ENCODE data around the gene PIGL. TPM values are rescaled to one million over a fixed set of nuclear protein-coding genes. Genes with fewer than 3 reads are reported as not detected.

The PIGL gene
- total and polyA plus RNA-seq, 2 donors (not counting 1 experiment from before 2014, with no cell fraction given) = 86.7 to 88.2 TPM

DNA sequence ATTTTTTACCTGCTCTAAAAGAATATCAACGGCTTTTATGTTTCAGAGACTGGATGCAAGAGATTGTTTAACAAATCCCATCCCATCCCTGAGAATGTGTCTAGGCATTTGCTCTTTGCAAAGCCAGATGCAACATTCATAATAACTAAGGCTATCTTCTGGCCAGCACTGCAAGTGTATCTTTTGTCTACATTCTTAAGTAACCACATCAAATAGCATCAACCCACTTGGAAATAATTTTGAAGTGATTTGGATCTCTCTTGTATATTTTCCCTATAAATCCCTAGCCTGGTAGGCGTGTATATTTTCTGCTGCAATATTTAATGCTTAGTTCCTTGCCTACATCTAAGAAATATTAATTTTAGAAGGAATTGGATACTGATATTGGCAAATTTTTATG is 64.3 kb downstream of the PIGL start:
- no peak overlapping the region for H3K9ac ChIP-seq (ENCODE audit: low read length)
- no peaks in the 10 kb centered on the region for H3K9me3 Mint-ChIP-seq (ENCODE audit: insufficient read depth)
- no peak overlapping the region for H3K27ac Mint-ChIP-seq
- ChIA-PET POLR2A (no interaction called here), CTCF (interaction anchor here (0.7 kb wide), 1 partner anchor 13 kb away, joined by 3 read pairs; no protein-coding TSS in a partner anchor)
- no peaks in the 10 kb centered on the region for H3K27me3 ChIP-seq (replicated peaks in 1 of 4; ENCODE audit: control extremely low read depth in 1 of 4, control insufficient read depth in 3 of 4, insufficient read depth in 4 of 4, low read length in 3 of 4)
- H3K79me2 ChIP-seq (ENCODE audit: control insufficient read depth, insufficient read depth, low read length) = peaks cover 3% of the 10 kb centered on the region
- intact Hi-C loops (cut with micrococcal nuclease) = no loop called here
- H3K4me2 ChIP-seq (replicated peaks; ENCODE audit: low read depth, low read length, poor library complexity, severe bottlenecking) = no peak overlapping the region
- no peak overlapping the region for H2AFZ ChIP-seq (ENCODE audit: insufficient read depth, low read depth, low read length, poor library complexity, severe bottlenecking)
- H4K20me1 ChIP-seq (ENCODE audit: control insufficient read depth, insufficient read depth, low read length, poor library complexity, severe bottlenecking) = no peaks in the 10 kb centered on the region
- DNase-seq (no peak), ATAC-seq (ENCODE audit: low read depth) (no peak)
- H3K27ac ChIP-seq (ENCODE audit: low read length in 2 of 2) = no peak overlapping the region
- no CpG with 5 or more reads among the region's 2 CpGs for WGBS (ENCODE audit: insufficient coverage)
- H3K4me1 Mint-ChIP-seq = peaks cover 19% of the 10 kb centered on the region
- H3K4me1 ChIP-seq (ENCODE audit: control insufficient read depth in 2 of 2, insufficient read depth in 2 of 2, low read length in 2 of 2) = peaks cover 16 to 17% of the 10 kb centered on the region in 2 donors
- no peak overlapping the region for H3K4me3 ChIP-seq (ENCODE audit: control extremely low read depth in 1 of 5, extremely low read depth in 1 of 5, insufficient read depth in 1 of 5, low read depth in 2 of 5, low read length in 4 of 5)
- H3K9me3 ChIP-seq (ENCODE audit: control extremely low read depth in 1 of 3, control insufficient read depth in 2 of 3, insufficient read depth in 1 of 3, low read length in 2 of 3) = peaks cover 0 to 3% (median 2%) of the 10 kb centered on the region in 3 donors
- no peak overlapping the region for H3K4me3 Mint-ChIP-seq
- peaks cover 0 to 6% of the 10 kb centered on the region in 2 experiments for H3K36me3 ChIP-seq (replicated peaks in 1 of 2; ENCODE audit: control extremely low read depth in 1 of 2, control insufficient read depth in 1 of 2, extremely low read depth in 1 of 2, insufficient read depth in 2 of 2, low read length in 1 of 2)
- TF ChIP-seq, protein P1, sequence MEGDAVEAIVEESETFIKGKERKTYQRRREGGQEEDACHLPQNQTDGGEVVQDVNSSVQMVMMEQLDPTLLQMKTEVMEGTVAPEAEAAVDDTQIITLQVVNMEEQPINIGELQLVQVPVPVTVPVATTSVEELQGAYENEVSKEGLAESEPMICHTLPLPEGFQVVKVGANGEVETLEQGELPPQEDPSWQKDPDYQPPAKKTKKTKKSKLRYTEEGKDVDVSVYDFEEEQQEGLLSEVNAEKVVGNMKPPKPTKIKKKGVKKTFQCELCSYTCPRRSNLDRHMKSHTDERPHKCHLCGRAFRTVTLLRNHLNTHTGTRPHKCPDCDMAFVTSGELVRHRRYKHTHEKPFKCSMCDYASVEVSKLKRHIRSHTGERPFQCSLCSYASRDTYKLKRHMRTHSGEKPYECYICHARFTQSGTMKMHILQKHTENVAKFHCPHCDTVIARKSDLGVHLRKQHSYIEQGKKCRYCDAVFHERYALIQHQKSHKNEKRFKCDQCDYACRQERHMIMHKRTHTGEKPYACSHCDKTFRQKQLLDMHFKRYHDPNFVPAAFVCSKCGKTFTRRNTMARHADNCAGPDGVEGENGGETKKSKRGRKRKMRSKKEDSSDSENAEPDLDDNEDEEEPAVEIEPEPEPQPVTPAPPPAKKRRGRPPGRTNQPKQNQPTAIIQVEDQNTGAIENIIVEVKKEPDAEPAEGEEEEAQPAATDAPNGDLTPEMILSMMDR (IDR thresholded peaks at IDR 0.05) = no peak
- TF ChIP-seq EZH2 (IDR thresholded peaks at IDR 0.05; ENCODE audit: borderline replicate concordance, insufficient read depth, low read depth, low read length, poor library complexity, severe bottlenecking) = no peak
- H3K27me3 Mint-ChIP-seq = no peaks in the 10 kb centered on the region

DNA sequence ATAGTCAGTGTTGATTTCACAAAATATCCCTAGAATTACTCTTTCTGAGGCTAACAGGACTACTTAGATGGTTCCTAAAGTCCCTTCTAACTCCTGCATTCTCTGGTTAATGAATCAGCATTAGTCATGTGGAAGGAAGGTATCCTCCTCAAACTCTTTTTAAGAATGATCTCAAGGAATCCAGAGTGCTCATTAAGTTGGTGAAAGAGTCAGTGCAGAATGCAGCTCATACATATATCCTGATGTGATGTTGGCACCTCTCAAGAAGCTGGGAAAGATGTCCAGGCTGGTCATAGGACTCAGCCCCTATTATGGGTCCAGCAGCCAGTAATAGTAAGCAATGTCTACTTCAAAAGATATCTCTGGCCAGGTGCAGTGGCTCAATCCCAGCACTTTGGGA is 65.5 kb downstream of the PIGL start:
- Histone ChIP-seq H3K4me3 (ENCODE audit: control extremely low read depth in 1 of 5, extremely low read depth in 1 of 5, insufficient read depth in 1 of 5, low read depth in 2 of 5, low read length in 4 of 5) (no peak overlapping the region), H3K27ac (ENCODE audit: low read length in 2 of 2) (no peak overlapping the region), H3K27me3 (replicated peaks in 1 of 4; ENCODE audit: control extremely low read depth in 1 of 4, control insufficient read depth in 3 of 4, insufficient read depth in 4 of 4, low read length in 3 of 4) (no peaks in the 10 kb centered on the region), H3K4me1 (ENCODE audit: control insufficient read depth in 2 of 2, insufficient read depth in 2 of 2, low read length in 2 of 2) (peaks cover 26 to 28% of the 10 kb centered on the region in 2 donors), H3K36me3 (replicated peaks in 1 of 2; ENCODE audit: control extremely low read depth in 1 of 2, control insufficient read depth in 1 of 2, extremely low read depth in 1 of 2, insufficient read depth in 2 of 2, low read length in 1 of 2) (peaks cover 0 to 6% of the 10 kb centered on the region in 2 experiments), H2AFZ (ENCODE audit: insufficient read depth, low read depth, low read length, poor library complexity, severe bottlenecking) (no peak overlapping the region), H3K9me3 (ENCODE audit: control extremely low read depth in 1 of 3, control insufficient read depth in 2 of 3, insufficient read depth in 1 of 3, low read length in 2 of 3) (no peaks in the 10 kb centered on the region), H4K20me1 (ENCODE audit: control insufficient read depth, insufficient read depth, low read length, poor library complexity, severe bottlenecking) (no peaks in the 10 kb centered on the region), H3K4me2 (replicated peaks; ENCODE audit: low read depth, low read length, poor library complexity, severe bottlenecking) (no peak overlapping the region), H3K9ac (ENCODE audit: low read length) (no peak overlapping the region), H3K79me2 (ENCODE audit: control insufficient read depth, insufficient read depth, low read length) (peaks cover 3% of the 10 kb centered on the region)
- ChIA-PET POLR2A (no interaction called here), CTCF (interaction anchor here (0.6 kb wide), 1 partner anchor 70 kb away, joined by 3 read pairs; the partner anchor contains the start of gene CENPV)
- DNase-seq (no peak), ATAC-seq (ENCODE audit: low read depth) (no peak)
- H3K4me1 Mint-ChIP-seq = peaks cover 30% of the 10 kb centered on the region
- TF ChIP-seq, protein P1 (IDR thresholded peaks at IDR 0.05) = no peak
- TF ChIP-seq EZH2 (IDR thresholded peaks at IDR 0.05; ENCODE audit: borderline replicate concordance, insufficient read depth, low read depth, low read length, poor library complexity, severe bottlenecking) = no peak
- no peaks in the 10 kb centered on the region for H3K27me3 Mint-ChIP-seq
- H3K4me3 Mint-ChIP-seq = no peak overlapping the region
- intact Hi-C loops (cut with micrococcal nuclease) = no loop called here
- H3K27ac Mint-ChIP-seq = no peak overlapping the region
- H3K9me3 Mint-ChIP-seq (ENCODE audit: insufficient read depth) = no peaks in the 10 kb centered on the region

Measured in B cell (primary cell).